ENCODE measurements around the gene IVD.
A peak's percentile ranks its signal among the peaks of the same experiment; 100 is the strongest.

Gene IVD

GRCh38 chr15:40379374-40379773 lies 26.2 kb upstream of the IVD start:
- no peak for DNase-seq

GRCh38 chr15:40379853-40380252 lies 25.7 kb upstream of the IVD start:
- no peak for DNase-seq

GRCh38 chr15:40380636-40381035 lies 25.0 kb upstream of the IVD start:
- DNase-seq, result no peak

- no peak for DNase-seq
Observed at GRCh38 chr15:40381818-40382529, 23.6 kb upstream of the IVD start.

- DNase-seq, result peak; percentile 63
Observed at GRCh38 chr15:40382580-40383456, 22.8 kb upstream of the IVD start, which contains the start of gene KNSTRN. TSS of gene KNSTRN (plus strand) at chr15:40382721. CDS start at chr15:40382836, 115 bp downstream.

GRCh38 chr15:40386480-40386879 lies 19.1 kb upstream of the IVD start:
- no peak for DNase-seq

GRCh38 chr15:40388941-40389823 lies 16.4 kb upstream of the IVD start:
- DNase-seq, result no peak

- DNase-seq, result no peak
Observed at GRCh38 chr15:40389824-40390595, 15.6 kb upstream of the IVD start.

GRCh38 chr15:40392986-40393948 lies 12.3 kb upstream of the IVD start:
- no peak for DNase-seq

- DNase-seq, result no peak
Observed at GRCh38 chr15:40397688-40398412, 7.7 kb upstream of the IVD start.

- DNase-seq, result no peak
Observed at GRCh38 chr15:40398413-40398873, 7.2 kb upstream of the IVD start.

GRCh38 chr15:40399370-40399769 lies 6.2 kb upstream of the IVD start:
- DNase-seq, result no peak

- DNase-seq, result no peak
Observed at GRCh38 chr15:40407330-40407990, 1.9 kb downstream of the IVD start.

- peak; percentile 11 for DNase-seq
Observed at GRCh38 chr15:40409366-40409765, 3.8 kb downstream of the IVD start.

GRCh38 chr15:40410476-40410875 lies 4.9 kb downstream of the IVD start:
- no peak for DNase-seq

GRCh38 chr15:40412095-40412759 lies 6.6 kb downstream of the IVD start:
- no peak for DNase-seq

GRCh38 chr15:40413036-40413435 lies 7.4 kb downstream of the IVD start:
- DNase-seq, result no peak

GRCh38 chr15:40414816-40415215 lies 9.2 kb downstream of the IVD start:
- no peak for DNase-seq

GRCh38 chr15:40415226-40415625 lies 9.6 kb downstream of the IVD start:
- DNase-seq, result no peak
